GM10847 (cell line): ENCODE measurements around the gene TOP3B.

ENCODE experiments used
- POLR2A ChIP-seq: IDR thresholded peaks from 2 replicates; pipeline ENCODE4 v1.6.1; 2011; ENCODE audit not compliant: insufficient read length; ENCODE audit errors: extremely low read depth

Gene TOP3B

GRCh38 chr22:21948824-21949568 is 33.6 kb downstream of the TOP3B start:
- TF ChIP-seq POLR2A = no peak

- no peak for TF ChIP-seq POLR2A
These were observed 34.2 kb downstream of the TOP3B start for GRCh38 chr22:21948390-21948789.

DNA sequence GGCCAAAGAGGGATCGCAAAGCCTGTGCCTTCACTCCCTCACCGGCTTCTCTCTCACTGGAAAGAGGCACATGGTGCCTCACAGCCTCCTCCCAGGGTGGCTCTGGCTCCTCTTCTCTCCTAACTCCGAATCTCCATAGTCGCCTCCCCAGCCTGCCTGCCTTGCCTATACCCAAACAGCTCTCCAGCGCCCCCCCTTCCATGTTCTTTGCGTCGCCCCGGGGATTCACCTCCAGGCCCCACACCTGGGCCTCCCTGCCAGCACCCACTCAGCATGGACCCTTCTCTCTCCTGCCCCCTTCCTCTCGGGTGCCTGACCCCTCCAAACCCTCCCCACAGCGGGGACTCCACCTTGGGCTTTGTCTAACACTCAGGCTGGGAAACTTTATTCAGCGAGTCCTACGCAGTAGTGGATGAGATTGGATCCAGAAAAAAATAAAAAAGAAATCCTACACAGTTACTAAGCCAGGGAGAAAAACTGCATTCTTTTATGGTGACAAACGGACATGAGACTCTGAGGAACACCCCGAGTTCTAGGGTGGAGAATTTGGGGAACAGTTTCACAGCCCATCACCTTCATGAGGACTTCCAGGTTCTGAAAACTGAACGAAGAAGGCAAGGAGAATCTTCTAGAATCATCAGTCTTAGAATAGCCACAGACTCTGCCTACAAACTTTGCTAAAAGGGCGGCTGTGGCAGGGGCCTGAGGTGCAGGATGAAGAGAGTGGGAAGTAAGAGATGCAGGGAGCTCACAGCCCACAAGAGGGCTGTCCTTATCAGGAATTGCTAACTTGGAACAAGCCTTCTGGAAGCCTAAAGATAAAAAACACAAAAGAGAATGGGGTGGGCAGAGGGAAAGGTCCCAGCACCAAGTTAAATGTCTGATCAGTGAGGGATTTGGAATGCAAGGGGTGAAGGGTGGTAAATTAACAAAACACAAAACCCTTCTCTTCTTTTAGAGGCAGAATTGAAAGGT is 35.3 kb downstream of the TOP3B start:
- no peak for TF ChIP-seq POLR2A

GRCh38 chr22:21946262-21946925 is 36.2 kb downstream of the TOP3B start:
- TF ChIP-seq POLR2A = no peak

- TF ChIP-seq POLR2A = no peak
These were observed 36.9 kb downstream of the TOP3B start for GRCh38 chr22:21945453-21946261.

DNA sequence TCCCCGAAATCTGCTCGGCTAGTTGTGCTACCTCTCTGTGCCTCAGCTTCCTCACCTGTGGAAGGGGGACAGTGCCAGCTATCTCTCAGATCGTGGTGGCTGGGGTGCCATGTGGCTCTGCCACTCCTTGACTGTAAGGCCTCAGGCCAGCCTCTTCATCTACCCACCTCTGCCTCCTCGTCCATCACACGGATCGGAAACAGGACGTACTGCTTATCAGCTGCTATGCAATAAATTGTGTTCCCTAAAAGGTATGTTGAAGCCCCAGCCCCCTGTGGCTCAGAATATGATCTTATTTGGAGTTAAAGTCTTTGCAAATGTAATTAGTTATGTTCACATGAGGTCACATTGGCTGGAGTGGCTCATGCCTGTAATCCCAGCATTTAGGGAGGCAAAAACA is 37.7 kb downstream of the TOP3B start:
- TF ChIP-seq POLR2A = no peak

DNA sequence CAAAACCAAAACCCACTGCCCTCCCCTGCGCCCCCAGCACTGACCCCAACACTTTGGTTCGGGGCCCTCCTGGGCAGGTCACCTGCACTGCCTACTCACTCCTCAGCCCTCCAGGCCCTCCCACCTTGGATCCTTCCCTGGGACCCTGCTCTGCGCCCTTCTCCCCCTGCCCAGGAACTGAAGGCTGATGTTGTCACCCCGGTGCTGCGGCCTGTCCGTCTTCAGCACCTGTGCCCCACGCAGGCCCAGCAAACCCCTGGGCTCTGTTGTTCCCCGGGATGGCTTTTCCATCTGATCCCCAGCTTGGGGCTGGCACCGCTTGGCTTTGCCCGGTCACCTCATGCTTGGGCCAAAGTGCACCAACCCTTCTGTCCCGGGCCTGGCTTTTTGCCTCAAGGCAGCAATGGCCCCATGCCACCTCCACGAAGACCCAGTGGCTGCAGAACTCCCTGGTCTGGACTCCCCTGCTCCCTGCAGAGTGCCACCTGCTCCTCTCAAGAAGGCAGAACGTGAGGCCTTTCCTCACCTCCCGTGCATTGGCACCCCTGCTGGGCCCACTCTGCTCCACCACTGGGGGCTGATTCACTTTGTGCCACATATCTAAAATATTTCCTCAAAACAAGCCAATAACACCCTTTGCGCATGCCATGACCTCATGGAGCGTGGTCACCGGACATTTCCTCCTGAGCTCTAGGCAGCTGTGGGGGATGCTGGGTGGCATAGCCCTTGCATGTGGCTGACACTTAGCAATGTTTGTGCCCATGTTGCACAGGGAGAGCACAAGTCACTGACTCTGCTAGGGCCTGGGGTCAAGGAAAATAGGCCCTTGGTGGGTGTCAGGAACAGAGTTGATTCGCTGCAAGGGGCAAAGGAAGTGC is 38.8 kb downstream of the TOP3B start:
- no peak for TF ChIP-seq POLR2A

DNA sequence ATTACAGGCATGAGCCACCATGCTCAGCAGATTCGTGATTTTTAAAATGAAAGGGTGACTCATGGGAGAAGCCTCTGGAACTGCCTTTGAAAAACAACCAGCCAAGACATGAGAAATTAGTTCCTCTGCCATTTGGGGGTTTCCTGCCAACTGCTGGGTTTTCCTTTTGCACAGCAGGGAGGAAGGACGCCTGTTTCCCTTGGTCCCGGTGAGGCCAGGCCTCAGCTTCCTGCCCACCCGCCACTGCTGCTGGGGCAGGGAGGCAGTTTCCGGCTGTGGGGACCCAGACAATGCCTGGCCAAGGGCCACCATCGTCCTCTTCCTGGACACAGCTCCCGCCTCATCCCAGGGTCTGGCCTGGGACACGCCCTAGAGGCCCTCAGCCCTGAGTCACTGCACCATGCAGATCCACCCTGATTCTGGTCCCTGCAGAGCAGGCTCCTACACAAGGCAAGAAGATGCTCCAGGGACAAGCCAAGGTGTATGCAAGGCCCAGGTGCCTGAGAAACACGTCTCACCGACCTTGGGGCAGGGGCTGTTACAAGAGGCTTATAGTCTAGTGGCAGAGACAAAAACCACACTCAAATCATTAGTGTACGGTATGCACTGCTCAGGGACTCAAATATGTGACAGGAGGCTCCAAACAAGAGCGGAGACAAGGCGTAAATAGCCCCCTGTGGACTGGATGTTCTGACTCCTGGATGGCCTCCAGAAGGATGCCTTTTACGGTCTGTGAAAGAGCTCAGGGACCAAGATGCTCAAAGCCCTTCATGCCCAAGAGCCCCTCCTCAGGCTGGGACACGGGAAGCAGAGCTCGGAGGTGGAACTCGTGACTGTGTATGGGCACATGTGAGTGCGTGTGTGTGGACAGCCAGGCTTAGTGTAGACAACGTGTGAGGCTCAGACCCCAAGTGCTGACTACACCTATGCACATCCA is 39.9 kb downstream of the TOP3B start:
- no peak for TF ChIP-seq POLR2A

GRCh38 chr22:21941921-21942320 is 40.7 kb downstream of the TOP3B start:
- TF ChIP-seq POLR2A = no peak

- no peak for TF ChIP-seq POLR2A
These were observed 42.1 kb downstream of the TOP3B start for GRCh38 chr22:21940521-21940920.

- no peak for TF ChIP-seq POLR2A
These were observed 43.1 kb downstream of the TOP3B start for GRCh38 chr22:21939461-21939913.

- no peak for TF ChIP-seq POLR2A
These were observed 43.7 kb downstream of the TOP3B start for GRCh38 chr22:21938906-21939305.
